ENCODE results near the gene LCMT1.

GRCh38 chr16:25199457-25199856 lies 87.9 kb downstream of the LCMT1 start:
- TF ChIP-seq POLR2A (IDR thresholded peaks at IDR 0.05; ENCODE audit: low read length), result no peak
- no peak for TF ChIP-seq GATA1 (IDR thresholded peaks at IDR 0.05; ENCODE audit: low read depth, low read length)
